ENCODE results near the gene NUDT21. TPM values are rescaled to one million over a fixed set of nuclear protein-coding genes. Genes with fewer than 3 reads are reported as not detected.

The NUDT21 gene
- total RNA-seq, 1 experiment from 2014 or later, result 171 TPM

DNA sequence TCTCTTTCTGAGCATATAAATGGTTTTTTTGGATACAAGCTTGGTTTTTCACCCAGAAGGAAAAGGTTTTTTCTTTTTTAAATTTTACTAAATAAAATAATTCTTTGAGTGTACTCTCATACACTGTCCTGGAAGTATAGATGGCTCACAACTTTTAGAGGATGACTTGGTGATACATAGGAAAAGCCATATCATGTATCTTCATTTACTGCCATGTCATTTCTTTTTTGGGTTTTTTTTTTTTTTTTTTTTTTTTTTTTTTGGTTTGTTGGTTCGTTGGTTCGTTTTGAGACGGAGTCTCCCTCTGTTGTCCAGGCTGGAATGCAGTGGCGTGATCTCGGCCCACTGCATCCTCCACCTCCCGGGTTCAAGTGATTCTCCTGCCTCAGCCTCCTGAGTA is 12.0 kb upstream of the NUDT21 start:
- Histone ChIP-seq H3K4me2 (no peak overlapping the region), H4K20me1 (ENCODE audit: insufficient read depth) (no peaks in the 10 kb centered on the region), H3K79me2 (ENCODE audit: low read depth) (no peaks in the 10 kb centered on the region), H3K4me1 (replicated peaks; ENCODE audit: insufficient read depth) (no peaks in the 10 kb centered on the region), H3K4me3 (no peak overlapping the region), H3K27ac (no peak overlapping the region), H2AFZ (no peak overlapping the region), H3K9me2 (ENCODE audit: insufficient read depth) (no peaks in the 10 kb centered on the region), H3F3A (ENCODE audit: insufficient read depth, low read depth) (peaks cover 15% of the 10 kb centered on the region), H3K36me3 (ENCODE audit: low read depth) (peaks cover 48% of the 10 kb centered on the region), H3K27me3 (ENCODE audit: insufficient read depth, low read depth) (no peaks in the 10 kb centered on the region), H3K9me3 (ENCODE audit: insufficient read depth, low read depth) (no peaks in the 10 kb centered on the region)
- TF ChIP-seq, protein P1, sequence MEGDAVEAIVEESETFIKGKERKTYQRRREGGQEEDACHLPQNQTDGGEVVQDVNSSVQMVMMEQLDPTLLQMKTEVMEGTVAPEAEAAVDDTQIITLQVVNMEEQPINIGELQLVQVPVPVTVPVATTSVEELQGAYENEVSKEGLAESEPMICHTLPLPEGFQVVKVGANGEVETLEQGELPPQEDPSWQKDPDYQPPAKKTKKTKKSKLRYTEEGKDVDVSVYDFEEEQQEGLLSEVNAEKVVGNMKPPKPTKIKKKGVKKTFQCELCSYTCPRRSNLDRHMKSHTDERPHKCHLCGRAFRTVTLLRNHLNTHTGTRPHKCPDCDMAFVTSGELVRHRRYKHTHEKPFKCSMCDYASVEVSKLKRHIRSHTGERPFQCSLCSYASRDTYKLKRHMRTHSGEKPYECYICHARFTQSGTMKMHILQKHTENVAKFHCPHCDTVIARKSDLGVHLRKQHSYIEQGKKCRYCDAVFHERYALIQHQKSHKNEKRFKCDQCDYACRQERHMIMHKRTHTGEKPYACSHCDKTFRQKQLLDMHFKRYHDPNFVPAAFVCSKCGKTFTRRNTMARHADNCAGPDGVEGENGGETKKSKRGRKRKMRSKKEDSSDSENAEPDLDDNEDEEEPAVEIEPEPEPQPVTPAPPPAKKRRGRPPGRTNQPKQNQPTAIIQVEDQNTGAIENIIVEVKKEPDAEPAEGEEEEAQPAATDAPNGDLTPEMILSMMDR (conservative IDR thresholded peaks at IDR 0.05), result no peak
- TF ChIP-seq EZH2 (IDR thresholded peaks at IDR 0.05; ENCODE audit: low read depth), result no peak
- intact Hi-C loops (cut with micrococcal nuclease; ENCODE audit: unreplicated experiment), result no loop called here
- POLR2A ChIA-PET (ENCODE audit: unreplicated experiment), result no interaction called here
- CTCF ChIA-PET, result no interaction called here
- no peak for DNase-seq
- BruUV-seq (replicated peaks), result no TSS peak

DNA sequence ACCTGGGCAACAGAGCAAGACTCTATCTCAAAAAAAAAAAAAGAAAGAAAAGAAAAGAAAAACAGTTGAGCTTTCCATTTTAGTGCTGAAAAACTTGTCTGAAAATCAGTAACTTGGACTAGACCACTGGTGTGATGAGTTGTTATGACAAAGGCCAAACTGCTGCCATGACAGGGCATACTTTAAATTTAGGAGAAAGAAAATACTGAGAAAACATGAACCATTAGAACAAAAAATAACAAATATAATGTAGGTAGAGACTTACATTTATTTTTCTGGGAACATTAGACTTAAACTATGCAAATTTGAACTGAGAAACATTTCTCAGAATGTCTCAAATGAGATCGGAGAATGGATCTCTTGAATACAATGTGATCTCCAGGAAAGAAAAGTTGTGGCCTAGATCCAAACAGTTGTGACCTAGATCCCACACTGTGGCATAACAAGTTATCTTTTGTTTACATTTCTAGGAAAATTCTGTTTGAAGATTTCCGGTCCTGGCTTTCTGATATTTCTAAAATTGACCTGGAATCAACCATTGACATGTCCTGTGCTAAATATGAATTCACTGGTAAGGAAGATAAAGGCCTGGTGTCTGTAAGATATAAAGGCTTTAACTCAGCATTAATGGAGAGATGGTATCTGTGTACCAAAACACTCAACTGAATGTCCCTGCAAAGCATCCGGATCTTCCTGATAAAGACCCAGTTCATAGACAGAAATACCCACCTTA is 11.1 kb upstream of the NUDT21 start:
- H3F3A ChIP-seq (ENCODE audit: insufficient read depth, low read depth), result peaks cover 8% of the 10 kb centered on the region
- H3K4me2 ChIP-seq, result no peak overlapping the region
- TF ChIP-seq, protein P1 (conservative IDR thresholded peaks at IDR 0.05), result no peak
- TF ChIP-seq EZH2 (IDR thresholded peaks at IDR 0.05; ENCODE audit: low read depth), result no peak
- CTCF ChIA-PET, result no interaction called here
- H3K9me3 ChIP-seq (ENCODE audit: insufficient read depth, low read depth), result no peaks in the 10 kb centered on the region
- BruUV-seq (replicated peaks), result no TSS peak
- H2AFZ ChIP-seq, result no peak overlapping the region
- no peaks in the 10 kb centered on the region for H3K4me1 ChIP-seq (replicated peaks; ENCODE audit: insufficient read depth)
- H3K27me3 ChIP-seq (ENCODE audit: insufficient read depth, low read depth), result no peaks in the 10 kb centered on the region
- DNase-seq, result no peak
- H3K4me3 ChIP-seq, result no peak overlapping the region
- POLR2A ChIA-PET (ENCODE audit: unreplicated experiment), result no interaction called here
- H3K36me3 ChIP-seq (ENCODE audit: low read depth), result peaks cover 48% of the 10 kb centered on the region
- no peaks in the 10 kb centered on the region; the same call in 1 of the 2 replicates for H4K20me1 ChIP-seq (ENCODE audit: insufficient read depth)
- intact Hi-C loops (cut with micrococcal nuclease; ENCODE audit: unreplicated experiment), result no loop called here
- H3K79me2 ChIP-seq (ENCODE audit: low read depth), result no peaks in the 10 kb centered on the region
- H3K27ac ChIP-seq, result no peak overlapping the region
- no peaks in the 10 kb centered on the region for H3K9me2 ChIP-seq (ENCODE audit: insufficient read depth)

DNA sequence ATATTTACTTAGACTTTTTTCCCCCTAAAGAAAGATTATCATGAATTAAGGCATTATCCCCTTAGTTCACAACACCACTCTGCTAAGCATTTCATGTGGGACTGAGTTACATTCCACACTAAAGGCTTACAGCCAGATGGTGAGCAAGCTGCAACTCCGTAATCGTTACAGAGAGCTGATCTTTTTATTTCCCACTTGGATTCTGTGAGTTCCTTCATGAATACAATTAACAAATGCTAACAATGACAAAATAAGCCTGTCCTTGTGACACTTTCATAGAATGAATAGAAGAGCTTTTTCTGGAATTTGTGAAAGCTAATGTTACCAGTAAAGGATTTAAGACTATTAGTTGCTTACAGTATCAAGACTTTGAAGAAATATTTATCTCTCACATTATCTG is 9.0 kb upstream of the NUDT21 start:
- POLR2A ChIA-PET (ENCODE audit: unreplicated experiment), result interaction anchor here (0.7 kb wide), 1 partner anchor 217 kb away, joined by 3 read pairs; no protein-coding TSS in a partner anchor
- no peak overlapping the region for H3K4me3 ChIP-seq
- CTCF ChIA-PET, result no interaction called here
- no TSS peak for BruUV-seq (replicated peaks)
- peaks cover 12% of the 10 kb centered on the region; the same call in 1 of the 2 replicates for H3F3A ChIP-seq (ENCODE audit: insufficient read depth, low read depth)
- DNase-seq, result no peak
- no peaks in the 10 kb centered on the region for H3K4me1 ChIP-seq (replicated peaks; ENCODE audit: insufficient read depth)
- no peaks in the 10 kb centered on the region for H3K9me3 ChIP-seq (ENCODE audit: insufficient read depth, low read depth)
- no peaks in the 10 kb centered on the region; the same call in 1 of the 2 replicates for H4K20me1 ChIP-seq (ENCODE audit: insufficient read depth)
- no peaks in the 10 kb centered on the region for H3K27me3 ChIP-seq (ENCODE audit: insufficient read depth, low read depth)
- no peak for TF ChIP-seq EZH2 (IDR thresholded peaks at IDR 0.05; ENCODE audit: low read depth)
- TF ChIP-seq, protein P1 (conservative IDR thresholded peaks at IDR 0.05), result no peak
- no peaks in the 10 kb centered on the region for H3K79me2 ChIP-seq (ENCODE audit: low read depth)
- H3K9me2 ChIP-seq (ENCODE audit: insufficient read depth), result no peaks in the 10 kb centered on the region
- intact Hi-C loops (cut with micrococcal nuclease; ENCODE audit: unreplicated experiment), result no loop called here
- H3K36me3 ChIP-seq (ENCODE audit: low read depth), result peaks cover 54% of the 10 kb centered on the region; the same call in 1 of the 2 replicates
- H3K27ac ChIP-seq, result no peak overlapping the region
- H3K4me2 ChIP-seq, result no peak overlapping the region
- H2AFZ ChIP-seq, result no peak overlapping the region
